ENCODE data around the gene GARNL3. TPM values are rescaled to one million over a fixed set of nuclear protein-coding genes. Genes with fewer than 3 reads are reported as not detected.

Gene GARNL3
- total RNA-seq, 1 experiment from 2014 or later = 6.1 TPM

GRCh38 chr9:127222388-127223095 lies 42.0 kb upstream of the GARNL3 start:
- POLR2A ChIA-PET = interaction anchor here (1.2 to 3.9 kb wide), 2 partner anchors 197 to 228 kb away, joined by 4 to 13 read pairs; partner anchors contain the start of genes LRSAM1 and RPL12
- Mint-ChIP-seq H3K27ac (ENCODE audit: low read depth, unreplicated experiment) (no peak overlapping the region), H3K36me3 (ENCODE audit: insufficient read depth, unreplicated experiment) (no peaks in the 10 kb centered on the region), H3K9me3 (ENCODE audit: unreplicated experiment) (no peaks in the 10 kb centered on the region), H3K4me1 (ENCODE audit: insufficient read depth, unreplicated experiment) (no peaks in the 10 kb centered on the region), H3K4me3 (ENCODE audit: unreplicated experiment) (no peak overlapping the region), H3K27me3 (ENCODE audit: insufficient read depth, unreplicated experiment) (peaks cover 29% of the 10 kb centered on the region)
- no peak for TF ChIP-seq CTCF (IDR thresholded peaks at IDR 0.05; ENCODE audit: unreplicated experiment)
- DNase-seq (ENCODE audit: unreplicated experiment) = no peak
- no TSS peak for BruUV-seq (replicated peaks)
- intact Hi-C loops (cut with micrococcal nuclease) = no loop called here
- CTCF ChIA-PET = interaction anchor here (0.6 to 1.8 kb wide), 3 partner anchors 10 to 59 kb away, joined by 3 to 6 read pairs (median 4); no protein-coding TSS in a partner anchor

DNA sequence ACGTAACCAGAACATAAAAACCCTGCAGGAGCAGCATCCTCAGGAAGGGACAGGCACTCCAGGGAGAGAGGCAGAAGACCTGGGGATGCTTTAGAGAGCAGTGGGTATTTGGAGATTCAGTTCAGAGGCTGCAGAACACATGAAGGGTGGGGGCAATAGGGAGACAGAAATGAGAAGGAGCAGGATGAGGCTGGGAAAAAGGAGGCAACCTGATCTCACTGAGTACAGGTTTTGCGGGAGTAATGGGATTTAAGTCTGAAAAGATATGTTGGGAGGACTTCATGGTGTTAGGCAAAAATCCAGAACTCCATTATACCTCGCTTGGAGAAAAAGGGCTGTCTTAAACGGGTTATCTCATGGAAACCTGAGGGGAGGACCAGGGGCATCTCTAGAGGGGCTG lies 41.3 kb upstream of the GARNL3 start:
- ChIA-PET POLR2A (interaction anchor here (1.2 to 3.9 kb wide), 2 partner anchors 200 to 227 kb away, joined by 3 to 13 read pairs; partner anchors contain the start of genes LRSAM1 and RPL12), CTCF (interaction anchor here (0.6 to 1.8 kb wide), 5 partner anchors 8 to 245 kb away, joined by 3 to 8 read pairs (median 4); no protein-coding TSS in a partner anchor)
- no peak overlapping the region for H3K27ac Mint-ChIP-seq (ENCODE audit: low read depth, unreplicated experiment)
- no TSS peak for BruUV-seq (replicated peaks)
- intact Hi-C loops (cut with micrococcal nuclease) = no loop called here
- DNase-seq (ENCODE audit: unreplicated experiment) = no peak
- H3K9me3 Mint-ChIP-seq (ENCODE audit: unreplicated experiment) = no peaks in the 10 kb centered on the region
- peaks cover 29% of the 10 kb centered on the region for H3K27me3 Mint-ChIP-seq (ENCODE audit: insufficient read depth, unreplicated experiment)
- no peaks in the 10 kb centered on the region for H3K36me3 Mint-ChIP-seq (ENCODE audit: insufficient read depth, unreplicated experiment)
- no peak for TF ChIP-seq CTCF (IDR thresholded peaks at IDR 0.05; ENCODE audit: unreplicated experiment)
- H3K4me3 Mint-ChIP-seq (ENCODE audit: unreplicated experiment) = peak overlapping the region; percentile 9
- H3K4me1 Mint-ChIP-seq (ENCODE audit: insufficient read depth, unreplicated experiment) = no peaks in the 10 kb centered on the region

- no peaks in the 10 kb centered on the region for H3K4me1 Mint-ChIP-seq (ENCODE audit: insufficient read depth, unreplicated experiment)
- H3K9me3 Mint-ChIP-seq (ENCODE audit: unreplicated experiment) = no peaks in the 10 kb centered on the region
- CTCF ChIA-PET = interaction anchor here (0.7 to 1.8 kb wide), 4 partner anchors 9 to 246 kb away, joined by 3 to 8 read pairs (median 5); no protein-coding TSS in a partner anchor
- no TSS peak for BruUV-seq (replicated peaks)
- H3K36me3 Mint-ChIP-seq (ENCODE audit: insufficient read depth, unreplicated experiment) = no peaks in the 10 kb centered on the region
- no peak overlapping the region for H3K27ac Mint-ChIP-seq (ENCODE audit: low read depth, unreplicated experiment)
- no peak for TF ChIP-seq CTCF (IDR thresholded peaks at IDR 0.05; ENCODE audit: unreplicated experiment)
- DNase-seq (ENCODE audit: unreplicated experiment) = no peak
- H3K27me3 Mint-ChIP-seq (ENCODE audit: insufficient read depth, unreplicated experiment) = peaks cover 29% of the 10 kb centered on the region
- POLR2A ChIA-PET = interaction anchor here (0.6 to 3.9 kb wide), 8 partner anchors 7 to 336 kb away, joined by 3 to 13 read pairs (median 3); partner anchors contain the start of genes LRSAM1 and RPL12
- intact Hi-C loops (cut with micrococcal nuclease) = no loop called here
- H3K4me3 Mint-ChIP-seq (ENCODE audit: unreplicated experiment) = peak overlapping the region; percentile 83
These were observed 40.8 kb upstream of the GARNL3 start for GRCh38 chr9:127223810-127224177.

- ChIA-PET POLR2A (interaction anchor here (0.6 to 3.9 kb wide), 11 partner anchors 8 to 335 kb away, joined by 3 to 13 read pairs (median 3); partner anchors contain the start of genes LRSAM1 and RPL12), CTCF (interaction anchor here (0.5 to 1.8 kb wide), 6 partner anchors 9 to 246 kb away, joined by 3 to 8 read pairs (median 4); no protein-coding TSS in a partner anchor)
- no TSS peak for BruUV-seq (replicated peaks)
- Mint-ChIP-seq H3K27ac (ENCODE audit: low read depth, unreplicated experiment) (no peak overlapping the region), H3K4me3 (ENCODE audit: unreplicated experiment) (peak overlapping the region; percentile 83), H3K36me3 (ENCODE audit: insufficient read depth, unreplicated experiment) (no peaks in the 10 kb centered on the region), H3K4me1 (ENCODE audit: insufficient read depth, unreplicated experiment) (no peaks in the 10 kb centered on the region), H3K9me3 (ENCODE audit: unreplicated experiment) (no peaks in the 10 kb centered on the region), H3K27me3 (ENCODE audit: insufficient read depth, unreplicated experiment) (peaks cover 29% of the 10 kb centered on the region)
- DNase-seq (ENCODE audit: unreplicated experiment) = peak; percentile 74
- no peak for TF ChIP-seq CTCF (IDR thresholded peaks at IDR 0.05; ENCODE audit: unreplicated experiment)
- intact Hi-C loops (cut with micrococcal nuclease) = no loop called here
These were observed 40.2 kb upstream of the GARNL3 start for GRCh38 chr9:127224178-127224882.

Measured in MCF 10A (cell line).